ENCODE data around the gene AREL1.

AREL1 gene

DNA sequence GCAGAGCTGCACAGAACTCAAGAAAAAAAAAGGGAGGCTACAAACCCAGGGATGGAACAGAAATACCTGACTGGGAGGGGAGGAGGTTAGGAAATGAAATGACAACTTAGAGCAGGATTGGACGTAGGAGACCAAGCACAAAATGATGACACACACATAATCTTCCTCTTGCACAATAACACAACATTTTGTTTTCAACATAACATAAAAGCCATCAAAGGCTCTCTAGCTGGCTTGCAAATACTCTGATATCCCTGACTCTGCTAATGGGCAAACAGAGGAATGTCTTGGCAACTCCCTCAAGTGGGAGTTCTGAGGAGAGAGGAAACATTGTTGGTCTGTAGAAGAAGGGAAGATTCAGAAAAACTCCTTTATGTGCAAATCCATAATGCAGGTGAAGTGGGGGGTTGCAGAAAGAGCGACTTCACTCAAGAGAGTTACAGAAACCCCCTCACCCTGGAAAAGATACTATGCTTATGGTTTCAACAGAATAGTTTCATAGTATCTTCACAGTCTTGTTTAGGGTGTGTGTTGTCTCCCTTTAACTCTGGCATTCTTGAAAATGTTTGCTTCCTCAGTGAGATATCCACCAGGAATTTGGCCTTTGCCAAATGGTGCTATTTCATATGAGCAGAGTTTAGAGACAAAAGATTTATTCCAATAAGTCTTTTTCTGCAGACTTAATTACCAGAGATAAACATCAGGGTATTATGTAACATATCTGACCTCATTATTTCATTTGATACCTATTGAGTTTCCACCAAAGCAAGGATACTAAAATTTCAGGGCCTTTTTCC is 57.1 kb downstream of the AREL1 start:
- no peak for DNase-seq

DNA sequence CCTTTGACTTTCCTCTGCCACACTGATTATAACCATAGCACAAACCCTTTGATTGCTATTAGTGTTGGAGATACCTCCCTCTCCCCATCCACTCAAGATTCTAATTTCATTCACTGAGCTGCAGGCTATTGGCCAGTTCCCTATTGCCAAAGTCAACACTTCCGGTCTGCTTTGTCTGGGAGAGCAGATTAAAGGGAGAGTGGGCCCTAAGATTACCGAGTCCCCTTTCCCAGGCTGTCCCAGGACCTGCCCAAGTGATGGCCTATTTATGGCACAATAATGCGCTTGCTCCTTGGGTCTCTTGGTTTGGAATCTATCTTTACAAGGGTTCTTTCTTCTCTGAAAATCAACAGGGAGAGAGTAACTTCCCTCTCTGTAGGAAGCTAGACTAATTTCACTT is 57.9 kb downstream of the AREL1 start:
- DNase-seq: no peak

DNA sequence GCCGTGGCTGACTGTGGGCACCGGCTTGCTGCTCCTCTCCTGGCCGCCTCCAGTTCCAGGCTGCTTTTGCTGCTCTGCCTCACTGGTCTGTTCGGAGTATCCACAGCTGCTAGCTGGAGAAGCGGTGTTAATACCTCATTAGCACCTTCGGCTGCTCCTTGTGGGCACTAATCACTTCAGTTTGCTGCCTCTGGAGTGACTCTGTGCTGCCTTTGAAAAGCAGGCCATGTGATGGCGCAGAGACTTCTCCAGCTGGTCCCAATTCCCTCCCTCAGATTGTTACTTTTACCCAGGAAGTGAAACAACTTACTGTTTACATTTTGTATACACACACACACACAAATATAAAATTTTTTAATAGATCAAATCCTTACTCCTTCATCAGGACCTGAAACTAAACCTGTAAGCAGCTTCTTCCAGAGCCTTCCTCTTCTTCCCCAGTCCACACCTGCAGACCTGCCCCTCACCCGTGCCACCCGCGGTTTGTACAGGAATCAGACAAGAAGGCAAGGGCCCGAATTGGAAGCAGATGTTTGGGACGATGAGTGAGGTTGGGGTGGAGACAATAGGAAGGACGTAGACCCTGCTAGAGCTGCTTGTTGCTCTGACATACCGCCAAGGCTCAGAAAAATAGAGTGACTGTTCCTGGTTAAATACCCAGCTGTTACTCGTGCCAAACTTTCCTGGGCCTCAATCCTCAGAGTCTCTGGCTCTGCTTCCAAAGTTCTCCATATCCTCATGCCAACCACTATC is 59.3 kb downstream of the AREL1 start:
- DNase-seq: no peak

DNA sequence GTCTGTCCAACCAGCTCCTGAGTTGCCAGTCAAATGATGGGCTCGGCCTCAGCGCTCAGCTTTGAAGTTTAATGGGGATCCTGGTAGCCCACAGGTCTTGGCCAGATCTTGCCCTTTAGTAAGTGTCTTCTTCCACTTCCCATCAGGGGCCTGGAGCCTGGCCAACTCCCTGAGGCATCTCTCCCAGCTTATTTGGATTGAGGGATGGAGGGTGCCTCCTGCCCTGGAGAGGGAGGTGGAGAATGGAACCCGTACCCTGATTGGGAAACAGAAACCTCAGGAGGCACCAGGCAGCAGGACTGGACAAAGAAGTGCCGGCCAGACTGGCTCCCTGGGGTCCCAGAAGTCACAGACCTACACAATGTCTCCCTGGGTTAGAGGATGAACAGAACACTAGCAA is 60.3 kb downstream of the AREL1 start:
- DNase-seq: no peak

DNA sequence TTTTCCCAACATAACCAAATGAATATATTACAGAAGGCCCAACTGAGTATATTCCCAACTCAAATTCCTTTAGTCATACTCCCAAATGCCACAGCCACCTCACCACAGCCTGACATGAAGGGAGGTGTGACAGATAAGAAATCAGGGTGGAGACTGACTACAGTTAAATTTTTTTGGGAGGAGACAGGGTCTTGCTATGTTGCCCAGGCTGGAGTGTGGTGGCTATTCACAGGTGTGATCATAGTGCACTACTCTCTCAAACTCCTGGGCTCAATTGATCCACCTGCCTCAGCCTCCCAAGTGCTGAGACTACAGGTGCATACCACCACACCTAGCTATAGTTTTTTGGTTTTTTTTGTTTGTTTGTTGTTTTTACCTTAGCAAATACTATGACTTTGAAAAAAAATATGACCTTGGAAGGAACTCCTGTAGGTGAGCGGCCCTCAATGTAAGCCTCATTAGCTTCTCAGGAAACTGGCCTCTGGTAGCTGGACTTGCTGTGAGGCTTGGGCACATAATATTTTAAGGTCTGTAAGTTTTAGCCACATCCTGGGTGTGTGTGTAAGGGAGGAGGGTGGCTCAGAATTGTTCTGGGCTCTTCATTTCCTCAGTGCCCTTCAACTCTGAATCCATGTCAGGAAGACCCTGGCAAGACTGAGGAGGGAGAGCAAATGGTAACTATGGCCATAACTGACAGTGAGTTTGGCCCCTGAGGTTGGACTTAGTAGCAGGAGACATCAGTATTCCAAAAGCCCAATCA is 61.8 kb downstream of the AREL1 start:
- no peak for DNase-seq

DNA sequence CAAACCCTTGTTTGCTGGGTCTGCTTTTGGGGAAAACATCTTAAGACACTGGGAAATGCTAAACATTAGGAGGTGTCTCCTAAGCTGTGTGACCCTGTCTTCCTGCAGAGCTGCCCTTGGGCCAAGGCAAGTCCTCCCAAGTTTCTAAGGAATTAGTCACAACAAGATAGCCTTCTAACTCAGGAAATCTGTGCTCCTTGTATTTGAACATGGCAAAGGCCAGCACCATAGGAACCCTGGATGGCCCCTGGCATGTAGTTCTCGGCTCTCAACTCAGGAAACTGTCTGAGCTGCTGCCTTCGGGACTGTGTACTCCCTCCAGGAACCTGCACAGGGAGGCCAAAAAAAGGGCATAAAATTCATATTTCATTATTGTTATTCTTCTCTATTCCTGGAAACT is 63.2 kb downstream of the AREL1 start:
- DNase-seq: no peak

DNA sequence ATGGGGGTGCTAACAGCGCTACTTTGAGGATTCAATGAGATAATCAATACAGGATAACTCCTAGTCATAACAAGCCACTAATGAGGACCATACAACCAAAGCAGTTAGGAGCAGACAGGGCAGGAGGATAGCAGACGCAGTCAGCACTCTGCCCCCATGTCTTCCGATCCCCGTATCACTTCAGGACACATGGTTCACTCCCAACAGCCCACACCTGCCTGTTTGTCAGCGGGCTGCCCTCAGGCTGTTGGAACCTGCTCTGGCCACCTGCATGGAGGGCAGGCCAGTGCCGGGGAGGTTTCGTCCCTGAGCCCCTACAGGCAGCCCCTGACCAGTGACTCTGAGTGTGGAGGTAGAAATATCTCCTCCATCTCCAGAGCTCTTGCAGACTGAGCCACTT is 63.7 kb downstream of the AREL1 start:
- no peak for DNase-seq

DNA sequence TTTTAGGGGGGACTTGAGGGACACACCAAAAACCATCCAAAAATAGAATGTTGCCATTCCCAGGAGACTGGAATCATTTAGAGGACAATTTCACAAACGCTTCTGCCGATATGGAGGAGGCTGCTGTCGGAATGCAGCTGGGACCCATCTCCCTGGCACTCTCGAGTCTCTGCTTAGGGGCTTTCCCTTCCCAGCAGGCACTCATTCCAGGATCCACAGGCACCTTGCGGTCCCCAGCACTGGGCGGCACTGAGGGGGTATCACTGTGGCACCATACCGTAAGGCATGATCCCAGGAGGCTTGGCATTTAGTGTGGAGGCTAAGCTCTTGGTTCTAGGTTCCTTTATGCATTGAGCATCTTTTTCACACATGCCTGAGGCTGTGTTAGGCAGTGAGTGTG is 64.3 kb downstream of the AREL1 start:
- no peak for DNase-seq

DNA sequence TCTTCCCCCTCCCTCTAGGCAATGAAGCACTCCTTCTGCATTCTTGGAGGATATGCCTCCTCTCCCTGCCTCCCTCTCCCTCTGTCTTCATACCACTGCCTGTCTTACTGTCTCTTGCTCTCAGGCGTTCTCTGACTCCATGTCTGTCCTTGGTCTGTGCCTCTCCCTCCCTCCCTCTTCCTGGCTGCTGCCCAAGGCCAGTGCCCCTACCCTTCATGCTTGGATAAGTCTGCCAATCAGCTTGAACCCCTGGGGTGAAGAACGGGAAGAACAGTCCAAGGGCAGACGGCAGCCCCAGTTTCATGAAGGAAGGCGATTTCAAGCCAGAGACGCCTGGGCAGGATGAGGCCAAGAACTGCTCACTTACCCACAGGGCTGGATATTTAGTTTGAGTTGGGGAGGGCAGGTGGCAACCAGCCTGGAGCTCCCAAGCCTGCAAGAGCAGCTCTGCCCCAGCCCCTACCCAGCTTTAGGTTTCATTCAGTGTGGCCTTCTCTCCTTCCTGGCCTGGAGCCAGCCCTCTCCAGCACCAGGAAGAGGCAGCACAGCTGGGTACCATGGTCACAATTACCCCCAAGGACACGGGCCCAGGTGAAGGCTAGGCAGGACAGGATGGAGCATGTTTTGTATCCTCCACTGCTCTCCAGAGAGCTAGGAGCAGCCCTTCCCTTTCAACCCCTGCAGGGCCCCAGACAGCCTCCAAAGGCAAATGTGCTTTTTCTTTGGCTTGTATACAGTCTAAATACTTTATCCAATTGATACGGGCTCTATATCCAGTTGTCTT is 65.0 kb downstream of the AREL1 start:
- no peak for DNase-seq

DNA sequence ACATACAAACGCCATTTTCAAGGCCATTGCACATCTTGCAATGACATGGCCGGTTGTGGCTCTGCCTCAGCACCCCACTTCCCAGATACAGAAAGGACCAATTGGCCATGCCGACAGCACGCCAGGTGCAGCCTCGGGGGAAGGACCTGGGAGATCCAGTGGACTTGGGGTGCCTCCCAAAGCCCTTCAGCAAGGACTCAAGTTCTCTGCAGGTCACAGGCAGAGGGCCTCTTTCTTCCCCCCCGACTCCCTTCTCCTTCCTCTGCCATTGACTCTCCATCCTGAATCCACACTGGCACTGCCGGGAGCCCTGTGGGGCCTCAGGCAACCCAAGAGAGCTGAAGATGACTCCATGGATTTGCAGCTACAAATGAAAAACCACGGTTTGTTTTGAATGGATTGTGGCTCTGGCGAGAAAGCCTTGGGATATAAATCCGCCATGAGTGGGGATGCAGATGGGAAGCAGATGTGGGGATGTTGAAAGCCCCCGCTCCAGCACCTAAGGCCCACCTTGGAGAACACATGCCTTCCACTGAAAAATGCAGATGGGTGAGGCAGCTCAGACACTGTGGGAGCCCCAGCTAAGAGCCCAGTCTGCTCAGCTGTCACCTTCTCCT is 65.7 kb downstream of the AREL1 start:
- DNase-seq: no peak

DNA sequence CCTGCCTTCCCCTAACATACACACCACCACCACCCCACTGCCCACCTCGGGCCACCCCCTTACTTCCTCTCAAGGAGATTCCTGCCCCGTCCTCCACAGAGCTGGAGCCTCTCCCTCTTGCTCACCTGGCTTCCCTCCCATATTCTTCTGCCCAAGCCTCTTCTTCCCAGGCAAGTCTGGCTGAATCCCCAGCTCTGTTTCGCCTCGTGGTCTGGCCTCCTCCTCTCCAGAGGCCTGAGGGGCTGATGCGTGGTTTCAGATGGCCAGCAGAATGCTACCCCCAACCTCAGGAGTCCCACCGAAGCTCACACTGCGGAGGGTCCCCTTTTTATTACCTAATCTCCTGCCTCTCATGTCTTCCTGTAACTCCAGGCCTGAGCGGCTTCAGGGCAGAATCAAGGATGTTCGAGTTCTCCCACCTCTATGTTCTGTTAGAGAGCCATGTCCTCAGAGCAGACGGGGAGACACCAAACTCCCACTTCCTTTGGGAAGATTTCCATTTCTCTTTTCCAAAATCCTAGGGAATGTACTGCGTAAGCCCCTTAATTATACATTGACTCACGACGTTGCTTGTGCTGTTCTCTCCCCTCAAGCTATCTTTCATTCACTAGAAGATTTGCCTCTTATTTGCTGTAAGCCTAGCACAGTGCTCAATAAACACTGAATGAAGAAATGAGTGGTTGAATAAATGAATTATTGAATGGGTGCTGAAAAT is 67.0 kb downstream of the AREL1 start:
- no peak for DNase-seq

DNA sequence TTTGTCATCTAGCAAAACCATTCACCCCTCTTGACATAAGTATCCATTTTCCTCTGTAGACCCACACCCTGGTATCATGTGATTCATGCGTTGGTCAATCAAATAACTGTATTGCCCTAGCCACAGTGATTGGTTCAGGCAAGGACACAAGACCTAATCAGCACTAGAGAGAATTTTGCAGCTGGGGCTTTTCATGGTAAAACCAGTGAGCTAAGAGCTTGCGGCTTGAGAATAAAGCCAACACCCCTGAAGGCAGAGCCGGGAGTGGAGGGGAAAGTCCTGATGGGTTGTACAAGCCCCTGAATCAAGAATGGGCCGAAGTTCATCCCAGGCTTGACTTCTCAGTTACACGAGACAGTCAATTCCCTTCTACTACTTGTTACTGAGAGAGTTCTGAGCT is 67.6 kb downstream of the AREL1 start:
- DNase-seq: no peak

DNA sequence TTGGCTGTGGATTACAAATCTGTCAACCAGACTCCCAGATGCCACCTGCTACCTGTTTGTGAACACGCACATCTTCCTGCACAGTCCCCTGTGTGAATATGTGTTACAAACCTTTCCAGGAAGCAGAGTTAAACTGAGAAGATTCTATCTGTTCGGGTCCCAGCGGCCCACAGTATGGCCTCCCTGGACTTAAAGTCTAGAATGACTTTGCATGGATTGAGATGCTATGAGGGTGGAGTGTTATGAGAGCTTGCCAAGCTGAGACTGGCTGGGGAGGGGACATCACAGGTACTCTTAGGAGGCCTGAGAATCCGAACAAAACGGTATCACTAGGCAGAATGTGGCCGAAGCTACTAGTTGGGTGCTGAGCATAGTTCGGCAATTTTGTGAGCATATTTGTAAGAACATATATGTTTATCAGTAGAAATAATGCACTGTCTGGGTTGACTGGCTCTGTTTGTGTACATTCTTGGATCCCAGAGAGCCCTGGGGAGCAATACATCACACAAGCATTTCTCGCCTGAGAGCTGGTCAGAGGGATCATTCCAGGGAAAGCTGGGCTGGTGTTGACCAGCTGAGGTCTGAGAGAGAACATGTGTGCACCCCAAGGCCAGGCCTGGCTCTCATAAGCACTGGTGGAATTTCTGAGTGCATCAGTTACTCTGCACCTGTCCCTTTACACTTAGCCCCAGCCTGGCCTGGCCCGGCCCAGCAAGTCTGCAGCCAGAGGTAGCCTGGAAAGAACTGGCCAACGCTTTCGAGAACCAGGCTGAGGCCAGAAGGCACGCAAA is 71.1 kb downstream of the AREL1 start:
- no peak for DNase-seq

DNA sequence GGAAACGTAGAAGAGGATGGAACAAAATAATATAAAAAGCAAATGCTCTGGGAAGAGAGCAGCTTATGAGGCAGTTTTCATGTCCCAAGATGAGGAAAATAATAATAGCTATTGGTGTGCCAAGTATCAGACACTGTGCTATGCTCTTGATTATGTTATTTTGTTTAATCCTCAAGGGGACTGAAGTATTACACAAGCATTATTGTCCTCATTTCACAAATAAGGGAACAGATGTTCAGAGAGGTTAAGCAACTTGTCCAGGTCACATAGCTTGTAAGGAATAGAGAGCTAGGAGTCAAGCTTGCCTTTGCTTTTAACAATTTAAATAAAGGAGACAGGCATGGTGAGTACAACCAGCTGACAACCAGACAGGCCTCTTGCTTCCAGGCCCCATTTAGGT is 73.9 kb downstream of the AREL1 start:
- DNase-seq: no peak

DNA sequence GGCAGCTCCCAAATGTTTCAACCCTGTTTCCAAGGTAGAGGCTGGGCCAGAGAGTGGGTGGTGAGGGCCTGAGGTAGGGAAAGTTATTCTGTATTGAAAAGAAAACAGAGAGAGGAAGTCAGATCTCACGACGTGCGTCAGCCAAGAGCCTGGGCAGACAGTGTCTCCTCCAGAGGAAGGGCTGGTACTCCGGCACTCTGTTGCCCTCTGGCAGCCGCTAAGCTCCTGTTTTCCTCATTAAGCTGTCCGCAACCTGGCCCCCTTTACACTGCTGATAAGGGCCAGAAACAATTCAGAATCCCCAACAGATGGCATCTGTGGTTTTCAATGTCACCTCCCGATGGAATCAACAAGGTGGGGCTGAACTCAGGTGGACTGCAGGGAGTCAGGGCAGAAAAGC is 74.8 kb downstream of the AREL1 start:
- no peak for DNase-seq

DNA sequence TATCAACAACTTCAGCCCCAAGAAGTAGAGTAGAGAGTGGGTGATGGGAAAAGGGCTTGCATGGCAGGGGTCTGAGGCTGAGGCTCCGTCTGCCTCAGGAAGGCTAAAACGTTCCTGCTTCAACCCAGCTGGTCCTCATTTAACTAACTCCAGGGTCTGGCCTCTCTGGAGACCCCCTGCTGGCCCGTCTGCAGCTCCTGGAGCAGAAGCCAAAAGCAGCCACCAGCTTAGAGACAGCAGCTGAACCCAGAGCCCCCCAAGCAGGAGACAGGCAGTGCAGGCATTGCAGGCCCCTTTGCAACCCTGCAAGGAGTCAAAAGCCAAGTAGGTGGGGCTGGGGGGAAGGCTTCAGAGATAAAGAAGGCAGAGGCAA is 75.7 kb downstream of the AREL1 start:
- DNase-seq: no peak

DNA sequence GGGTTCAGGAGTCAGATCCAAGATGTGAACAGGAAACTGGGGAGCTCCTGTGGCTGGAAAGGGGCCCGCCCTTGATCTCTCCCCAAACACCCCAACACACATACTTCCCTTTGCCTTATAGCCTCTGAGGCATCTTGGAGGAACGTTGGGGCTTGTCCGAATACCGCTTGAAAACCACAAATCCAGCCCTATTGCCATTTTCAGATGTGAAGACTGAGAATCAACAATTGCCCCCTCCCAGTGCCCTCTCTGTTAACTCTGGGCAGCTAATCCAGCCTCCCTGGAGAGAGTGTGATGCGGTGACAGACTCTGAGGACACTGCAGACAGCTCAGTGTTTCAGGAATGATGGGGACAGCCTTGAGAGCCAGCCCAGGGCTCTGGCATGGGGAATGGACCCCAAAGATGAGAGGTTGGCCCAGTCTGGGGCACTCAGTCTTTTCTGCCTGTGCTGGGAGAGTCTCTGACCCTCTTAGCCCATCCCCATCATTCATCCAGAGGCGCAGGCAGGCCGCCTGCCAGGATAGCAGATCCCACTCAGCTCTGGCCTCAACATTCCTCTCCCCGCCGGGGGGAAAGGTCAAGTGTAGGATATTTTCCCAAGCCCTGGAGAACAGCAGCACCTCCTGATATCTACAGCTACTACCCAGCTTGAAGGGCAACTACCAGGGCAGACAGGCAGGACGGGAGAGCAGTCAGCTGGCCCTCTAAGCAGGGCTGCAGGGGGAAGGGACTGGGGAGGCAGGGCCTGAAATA is 76.3 kb downstream of the AREL1 start:
- DNase-seq: no peak

DNA sequence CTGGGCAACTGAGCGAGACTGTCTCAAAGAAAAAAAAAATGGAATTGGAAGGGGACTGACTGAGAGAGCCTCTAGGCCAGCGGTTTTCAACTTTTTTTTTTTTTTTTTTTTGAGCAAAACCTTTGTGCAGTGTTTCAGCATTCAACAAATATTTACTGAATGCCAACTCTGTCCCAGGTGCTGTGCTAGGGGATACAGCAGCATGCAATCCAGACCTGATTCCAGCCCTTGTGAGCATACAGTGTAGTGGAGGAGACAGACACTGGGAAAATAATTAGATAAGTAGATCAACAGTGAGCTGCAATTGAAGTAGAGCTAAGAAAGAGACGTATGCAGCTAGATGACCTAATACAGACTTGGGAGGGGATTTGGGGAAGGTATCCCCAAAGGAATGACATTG is 77.0 kb downstream of the AREL1 start:
- DNase-seq: no peak

DNA sequence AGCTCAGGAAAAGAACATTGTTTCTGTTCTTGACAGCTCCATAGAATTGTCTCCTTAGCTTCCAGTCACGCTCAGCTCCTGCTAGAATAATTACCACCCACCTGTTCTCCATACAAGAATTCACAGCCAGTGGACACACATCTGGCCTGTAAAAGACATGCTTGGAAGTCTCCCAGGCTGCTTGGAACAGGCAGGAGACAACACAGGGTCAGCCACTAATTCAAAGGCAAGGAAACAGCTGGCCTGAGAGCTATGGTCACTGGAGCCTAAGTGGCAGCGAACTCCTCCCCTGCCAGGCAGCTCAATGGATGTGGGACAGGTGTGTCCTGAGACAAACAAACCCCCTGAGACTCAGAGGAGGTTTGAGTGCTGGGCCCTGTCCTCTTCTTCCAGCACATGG is 77.9 kb downstream of the AREL1 start:
- no peak for DNase-seq

DNA sequence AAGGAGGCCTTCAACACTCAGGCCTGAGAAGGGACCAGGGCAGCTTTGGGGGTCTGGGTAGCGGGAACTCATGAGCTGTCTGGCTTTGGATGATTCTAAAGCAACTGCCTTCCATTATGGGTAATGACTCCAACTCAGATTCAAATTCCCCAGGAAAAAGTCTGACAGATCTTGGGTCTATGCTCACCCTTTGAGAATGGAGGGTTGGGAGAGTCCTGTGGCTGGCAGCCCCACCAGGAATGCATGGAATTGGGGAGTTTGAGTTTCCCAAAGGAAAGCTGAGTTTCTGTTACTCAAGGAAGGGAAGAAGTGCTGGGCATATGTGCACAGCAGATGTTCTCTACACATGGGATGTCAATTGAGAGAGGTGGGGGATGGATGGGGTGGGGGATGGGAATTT is 78.4 kb downstream of the AREL1 start:
- DNase-seq: no peak
